ACC112 (cell line): ENCODE data around the gene TNFRSF1B.

Experiments used
- H2AFZ ChIP-seq: fragments of 200-600 bp; sonication (generic); one replicate; pipeline ENCODE4 v1.6.0; 2017; ENCODE audit warnings: antibody characterized with exemption, low read length; ENCODE audit not compliant: unreplicated experiment
- H3K27ac ChIP-seq: fragments of 200-600 bp; sonication (generic); 2 replicates; pipeline ENCODE4 v1.5.1; 2014; ENCODE audit warnings: low read depth, mild to moderate bottlenecking, antibody characterized with exemption, low read length, moderate library complexity
- H3K27me3 ChIP-seq: fragments of 200-600 bp; sonication (generic); 2 replicates; pipeline ENCODE4 v1.6.1; 2014; ENCODE audit warnings: mild to moderate bottlenecking, antibody characterized with exemption, low read length, moderate library complexity, mixed read lengths; ENCODE audit not compliant: insufficient read depth
- H3K36me3 ChIP-seq: fragments of 200-600 bp; sonication (generic); 2 replicates; pipeline ENCODE4 v1.6.1; 2016; ENCODE audit warnings: mild to moderate bottlenecking, antibody characterized with exemption, low read length, moderate library complexity, mixed read lengths; ENCODE audit not compliant: insufficient read depth
- H3K4me1 ChIP-seq: fragments of 200-600 bp; sonication (generic); one replicate; pipeline ENCODE4 v1.6.1; 2016; ENCODE audit warnings: low read length, mixed read lengths; ENCODE audit not compliant: insufficient read depth, unreplicated experiment, control insufficient read depth
- H3K4me3 ChIP-seq: fragments of 200-600 bp; sonication (generic); 2 replicates; pipeline ENCODE4 v1.5.1; 2014; ENCODE audit warnings: mild to moderate bottlenecking, low read depth, low read length
- H3K79me2 ChIP-seq: fragments of 200-600 bp; sonication (generic); one replicate; pipeline ENCODE4 v1.6.0; 2016; ENCODE audit warnings: low read length; ENCODE audit not compliant: control insufficient read depth, unreplicated experiment, insufficient read depth

TNFRSF1B gene

DNA sequence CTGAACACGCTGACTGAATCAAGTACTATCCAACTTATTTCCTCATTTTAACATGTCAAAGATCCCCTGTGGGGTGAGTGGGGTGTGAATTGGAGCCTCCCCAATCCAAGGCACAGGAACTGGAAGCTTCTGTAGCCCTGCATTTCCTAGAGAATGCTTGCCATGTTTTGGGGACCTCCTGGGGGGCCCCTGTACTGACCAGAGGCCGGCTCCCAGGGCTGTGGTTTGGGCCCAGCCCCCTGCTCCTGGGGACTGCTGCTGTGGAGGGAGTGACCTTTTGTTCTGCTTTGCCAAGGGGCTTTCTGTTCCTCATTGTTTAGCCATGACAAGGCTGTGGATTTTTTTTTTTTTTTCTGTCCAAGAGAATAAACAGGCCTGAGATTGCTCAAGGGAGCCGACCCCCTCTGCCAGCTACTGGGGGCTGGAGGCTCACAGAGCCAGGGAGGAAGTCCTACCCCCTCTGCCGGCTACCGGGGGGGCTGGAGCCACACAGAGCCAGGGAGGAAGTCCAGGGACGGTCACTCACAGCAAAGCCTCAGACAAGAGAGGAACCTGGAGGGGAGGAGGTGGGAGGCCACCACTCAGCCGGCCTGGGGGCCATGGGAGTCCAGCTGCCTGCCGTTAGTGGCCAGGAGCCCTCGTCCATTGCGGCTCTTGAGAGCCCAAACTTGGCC, 17.4 kb downstream of the TNFRSF1B start:
- H3K79me2 ChIP-seq: peaks cover 38% of the 10 kb centered on the region
- H3K4me3 ChIP-seq: peak overlapping the region; percentile 0
- H3K27ac ChIP-seq: peak overlapping the region; percentile 75
- H3K4me1 ChIP-seq: peaks cover 46% of the 10 kb centered on the region
- H3K27me3 ChIP-seq: no peaks in the 10 kb centered on the region
- peak overlapping the region; percentile 21 for H2AFZ ChIP-seq
- H3K36me3 ChIP-seq: no peaks in the 10 kb centered on the region

DNA sequence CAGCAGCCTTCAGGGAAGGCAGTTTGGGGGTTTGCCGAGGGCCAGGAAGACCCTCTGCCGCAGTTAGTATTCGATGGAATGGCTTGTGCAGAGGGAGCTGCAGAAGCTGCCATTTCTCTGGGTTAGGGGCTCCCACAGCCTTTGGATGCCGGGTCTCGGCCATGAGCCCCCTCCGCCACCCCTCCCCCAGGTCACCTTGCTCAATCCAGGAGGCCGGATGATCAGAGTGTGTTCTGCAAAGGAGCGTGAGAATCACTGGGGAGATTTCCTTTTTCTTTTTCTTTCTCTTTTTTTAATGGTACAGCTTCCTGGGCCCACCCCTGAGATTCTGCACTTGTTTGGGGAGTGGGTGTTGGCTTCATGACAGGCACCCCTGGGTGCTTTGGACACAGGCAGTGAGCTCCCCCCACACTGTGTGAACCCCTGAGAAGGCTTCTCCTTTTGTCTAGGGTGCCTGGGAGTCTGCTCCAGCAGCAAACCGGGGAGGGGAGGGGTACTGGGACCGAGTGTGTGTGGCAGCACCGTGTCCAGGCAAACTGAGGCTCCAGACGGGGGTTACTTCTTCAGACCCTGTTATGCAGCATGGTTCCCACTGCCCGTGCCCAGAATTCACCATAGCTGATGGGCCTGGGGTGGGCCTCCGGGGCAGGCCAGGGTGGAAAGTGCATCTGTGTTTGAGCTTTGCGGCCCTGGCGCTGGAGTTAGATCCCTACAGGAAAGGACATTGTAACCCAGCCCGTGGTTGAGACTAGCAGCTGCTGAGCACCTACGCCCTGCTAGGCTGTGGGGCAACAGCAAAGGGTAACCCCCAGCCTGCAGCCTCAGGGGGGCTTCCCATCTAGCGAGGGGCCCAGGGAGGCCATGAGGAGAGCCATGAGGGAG, 18.5 kb downstream of the TNFRSF1B start:
- Histone ChIP-seq H3K4me1 (peaks cover 46% of the 10 kb centered on the region), H3K36me3 (no peaks in the 10 kb centered on the region), H3K79me2 (peaks cover 37% of the 10 kb centered on the region), H3K27me3 (no peaks in the 10 kb centered on the region), H3K4me3 (peak overlapping the region; percentile 0; the same call in 1 of the 2 replicates), H2AFZ (no peak overlapping the region), H3K27ac (peak overlapping the region; percentile 75)

DNA sequence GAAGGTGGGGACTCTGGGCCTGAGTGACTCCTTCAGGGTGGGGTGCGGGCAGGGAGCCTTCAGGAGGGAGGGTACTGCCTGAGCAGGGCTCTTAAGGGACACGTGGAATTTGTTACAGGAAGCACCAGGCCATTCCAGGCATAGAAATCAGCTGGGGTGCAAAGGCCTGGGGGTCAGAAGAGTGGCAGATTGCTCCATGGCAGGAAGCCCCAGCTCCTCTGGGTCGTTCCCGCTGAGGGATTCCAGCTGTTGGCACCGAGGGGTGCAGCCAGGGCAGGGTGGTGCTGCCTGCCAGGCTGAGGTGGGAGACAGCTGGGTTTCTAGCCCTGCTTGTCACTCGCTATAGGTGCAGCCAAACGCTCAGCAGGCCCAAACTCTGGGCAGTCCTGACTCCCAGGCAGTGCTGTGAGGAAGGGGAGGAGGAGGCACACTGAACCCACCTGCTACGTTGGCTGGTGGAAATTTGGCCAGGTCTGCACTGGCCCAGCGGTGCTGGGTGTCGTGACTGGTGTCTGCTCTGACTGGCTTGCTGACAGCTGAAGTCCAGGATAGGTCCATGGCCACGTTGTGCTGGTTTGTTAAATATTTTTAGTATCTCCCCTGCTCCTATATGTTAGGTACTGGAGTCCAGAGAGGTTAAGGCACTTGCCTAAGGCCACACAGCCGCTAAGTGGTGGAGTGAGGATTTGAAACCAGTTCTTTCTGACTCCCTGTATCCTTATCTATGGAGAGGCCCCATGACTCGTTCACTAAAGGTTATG, 19.3 kb downstream of the TNFRSF1B start:
- Histone ChIP-seq H3K27me3 (no peaks in the 10 kb centered on the region), H2AFZ (no peak overlapping the region), H3K4me3 (no peak overlapping the region), H3K36me3 (no peaks in the 10 kb centered on the region), H3K4me1 (peaks cover 46% of the 10 kb centered on the region), H3K27ac (peak overlapping the region; percentile 3; the same call in 1 of the 2 replicates), H3K79me2 (peaks cover 37% of the 10 kb centered on the region)

DNA sequence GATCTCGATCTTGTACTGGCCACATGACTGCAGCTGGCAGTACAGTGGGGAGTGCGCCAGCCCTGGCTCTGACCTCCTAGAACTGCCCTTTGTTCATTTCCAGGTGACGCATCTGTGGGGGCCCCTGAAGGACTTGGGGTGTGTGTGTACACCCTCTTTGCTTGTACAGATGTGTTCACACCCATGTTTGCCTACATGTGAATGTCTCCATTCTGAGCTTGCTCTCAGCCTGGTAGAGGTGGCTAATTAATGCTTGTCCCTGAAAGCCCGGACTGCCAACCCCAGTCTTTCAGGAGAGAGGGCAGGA, 19.8 kb downstream of the TNFRSF1B start:
- Histone ChIP-seq H3K27me3 (no peaks in the 10 kb centered on the region), H3K36me3 (no peaks in the 10 kb centered on the region), H3K79me2 (peaks cover 37% of the 10 kb centered on the region), H3K4me3 (no peak overlapping the region), H3K27ac (no peak overlapping the region), H2AFZ (no peak overlapping the region), H3K4me1 (peaks cover 46% of the 10 kb centered on the region)

DNA sequence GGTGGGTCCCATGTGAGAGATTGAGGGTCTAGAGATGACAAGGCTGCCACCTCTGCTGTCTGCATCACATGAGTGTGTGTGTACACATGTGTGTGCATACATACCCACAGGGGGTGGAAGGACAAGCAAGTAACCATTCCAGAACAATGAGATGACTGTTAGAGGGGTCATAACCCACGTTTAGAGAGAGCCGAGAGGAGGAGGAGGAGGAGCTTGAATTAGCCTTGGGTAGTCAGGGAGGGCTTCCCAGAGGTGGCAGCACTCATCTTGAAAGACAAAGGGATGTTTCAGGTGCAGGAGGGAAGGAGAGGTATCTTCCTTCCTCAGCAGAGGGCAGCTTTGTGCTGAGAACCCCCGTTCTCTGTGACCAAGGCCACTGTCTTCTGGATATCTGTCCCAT, 21.3 kb downstream of the TNFRSF1B start:
- no peak overlapping the region for H3K27ac ChIP-seq
- no peak overlapping the region for H3K4me3 ChIP-seq
- no peak overlapping the region for H2AFZ ChIP-seq
- H3K36me3 ChIP-seq: no peaks in the 10 kb centered on the region
- H3K4me1 ChIP-seq: peaks cover 35% of the 10 kb centered on the region
- no peaks in the 10 kb centered on the region for H3K27me3 ChIP-seq
- H3K79me2 ChIP-seq: peaks cover 32% of the 10 kb centered on the region

DNA sequence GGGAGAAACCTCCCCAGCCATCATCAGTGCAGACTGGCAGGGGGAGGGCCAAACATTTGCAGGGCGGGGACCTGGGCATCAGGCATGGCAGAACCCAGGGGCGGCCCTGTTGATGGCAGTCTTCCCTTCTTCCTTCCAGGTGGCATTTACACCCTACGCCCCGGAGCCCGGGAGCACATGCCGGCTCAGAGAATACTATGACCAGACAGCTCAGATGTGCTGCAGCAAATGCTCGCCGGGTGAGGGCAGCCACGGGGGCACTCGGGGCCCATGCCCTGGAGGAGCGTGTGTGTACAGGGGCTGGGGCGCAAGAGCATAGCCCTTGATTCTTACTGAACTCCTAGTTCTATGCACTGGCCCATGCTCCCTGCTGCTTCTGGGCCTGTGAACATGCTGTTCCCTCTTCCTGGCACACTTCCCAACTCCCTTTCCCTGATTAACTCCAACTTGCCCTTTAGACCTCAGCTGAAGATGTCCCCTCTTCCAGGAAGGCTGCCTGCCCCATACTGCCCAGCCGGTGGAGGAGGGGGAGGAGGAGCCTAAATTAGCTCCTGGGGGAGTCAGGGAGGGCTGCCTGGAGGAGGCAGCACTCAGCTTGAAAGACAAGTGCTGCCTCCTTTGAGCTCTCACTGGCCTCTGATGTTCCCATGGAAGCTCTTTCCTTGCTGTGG, 22.0 kb downstream of the TNFRSF1B start:
- no peak overlapping the region for H2AFZ ChIP-seq
- no peak overlapping the region for H3K27ac ChIP-seq
- peaks cover 32% of the 10 kb centered on the region for H3K79me2 ChIP-seq
- H3K36me3 ChIP-seq: no peaks in the 10 kb centered on the region
- H3K4me1 ChIP-seq: peaks cover 33% of the 10 kb centered on the region
- no peaks in the 10 kb centered on the region for H3K27me3 ChIP-seq
- no peak overlapping the region for H3K4me3 ChIP-seq

DNA sequence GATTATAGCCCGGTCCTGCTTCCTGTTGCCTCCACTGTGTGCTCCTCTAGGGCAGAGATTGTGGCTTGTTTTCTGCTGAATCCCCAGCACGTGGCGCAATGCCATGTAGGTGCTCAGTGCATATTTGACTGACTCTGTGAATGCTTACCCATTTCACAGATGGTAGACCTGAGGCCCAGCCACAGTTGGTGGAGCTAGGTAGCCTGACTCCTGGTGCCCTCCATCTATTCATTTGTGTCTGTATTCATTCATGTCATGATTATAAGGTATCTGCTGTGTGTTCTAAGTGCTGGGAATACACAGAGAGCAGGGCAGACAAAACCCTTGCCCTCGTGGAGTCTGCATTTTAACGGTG, 22.5 kb downstream of the TNFRSF1B start:
- Histone ChIP-seq H3K27me3 (no peaks in the 10 kb centered on the region), H3K79me2 (peaks cover 32% of the 10 kb centered on the region), H2AFZ (no peak overlapping the region), H3K4me3 (no peak overlapping the region), H3K4me1 (peaks cover 27% of the 10 kb centered on the region), H3K36me3 (no peaks in the 10 kb centered on the region), H3K27ac (no peak overlapping the region)

DNA sequence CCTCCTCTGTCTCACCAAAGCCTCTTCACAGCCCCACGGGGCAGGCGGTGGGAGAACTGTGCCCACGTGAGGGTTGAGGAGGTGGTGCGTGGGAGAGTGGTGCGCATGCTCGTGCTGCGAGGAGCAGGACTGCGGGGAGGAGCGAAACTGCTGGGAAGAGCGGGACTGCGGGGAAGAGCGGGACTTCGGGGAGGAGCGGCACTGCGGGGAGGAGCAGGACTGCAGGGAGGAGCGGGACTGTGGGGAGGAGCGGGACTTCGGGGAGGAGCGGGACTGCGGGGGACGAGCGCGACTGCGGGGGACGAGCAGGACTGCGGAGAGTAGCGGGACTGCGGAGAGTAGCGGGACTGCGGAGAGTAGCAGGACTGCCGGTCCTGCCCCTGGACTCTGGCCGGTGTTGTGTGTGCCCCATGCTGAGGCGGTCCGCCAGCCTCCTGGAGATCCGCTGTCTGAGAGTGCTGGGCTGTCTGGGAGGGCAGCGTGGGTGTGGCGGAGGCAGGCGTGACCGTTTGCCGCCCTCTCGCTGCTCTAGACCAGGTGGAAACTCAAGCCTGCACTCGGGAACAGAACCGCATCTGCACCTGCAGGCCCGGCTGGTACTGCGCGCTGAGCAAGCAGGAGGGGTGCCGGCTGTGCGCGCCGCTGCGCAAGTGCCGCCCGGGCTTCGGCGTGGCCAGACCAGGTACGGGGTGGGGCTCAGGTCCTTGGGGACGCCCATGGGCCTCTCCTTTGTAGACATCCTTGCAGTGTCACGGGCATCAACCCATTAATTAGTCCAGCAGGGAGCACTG, 24.6 kb downstream of the TNFRSF1B start:
- no peak overlapping the region for H2AFZ ChIP-seq
- H3K79me2 ChIP-seq: peaks cover 15% of the 10 kb centered on the region
- H3K27me3 ChIP-seq: no peaks in the 10 kb centered on the region
- no peak overlapping the region for H3K27ac ChIP-seq
- H3K4me3 ChIP-seq: no peak overlapping the region
- H3K36me3 ChIP-seq: 0 out of 2 replicates have a peak, but pooled peaks cover 6% of the 10 kb centered on the region
- H3K4me1 ChIP-seq: peaks cover 6% of the 10 kb centered on the region

DNA sequence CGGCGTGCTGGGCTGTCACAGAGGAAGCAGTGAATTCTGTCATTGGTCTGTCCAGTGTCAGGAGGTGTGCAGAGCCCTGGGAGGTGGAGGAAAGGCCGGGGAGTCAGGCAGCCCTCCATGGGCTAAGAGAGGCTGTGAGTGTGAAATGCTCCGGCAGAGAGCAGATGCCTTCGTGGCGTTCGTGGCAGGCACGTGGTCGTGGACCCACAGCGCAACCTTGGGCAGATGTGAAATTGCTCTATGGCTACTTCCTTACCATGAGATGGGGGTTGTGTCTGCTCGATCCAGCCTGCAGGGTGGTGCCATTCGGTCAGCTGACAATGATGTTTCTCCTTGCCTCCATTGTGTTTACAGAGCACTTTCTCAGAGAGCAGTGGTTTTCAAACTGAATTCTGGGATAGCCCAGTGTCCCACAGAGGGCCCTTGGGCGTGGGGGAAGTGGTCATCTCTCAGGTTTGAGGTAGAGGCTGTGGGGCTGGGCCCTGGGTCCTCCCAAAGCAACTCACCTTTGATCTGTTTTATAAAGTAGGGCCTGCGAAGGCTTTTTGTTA, 27.9 kb downstream of the TNFRSF1B start:
- 0 out of 2 replicates have a peak, but pooled peaks cover 6% of the 10 kb centered on the region for H3K36me3 ChIP-seq
- H3K27ac ChIP-seq: no peak overlapping the region
- H3K4me3 ChIP-seq: no peak overlapping the region
- no peaks in the 10 kb centered on the region for H3K4me1 ChIP-seq
- no peaks in the 10 kb centered on the region for H3K27me3 ChIP-seq
- H2AFZ ChIP-seq: no peak overlapping the region
- no peaks in the 10 kb centered on the region for H3K79me2 ChIP-seq
